HTERT RPE-1 (cell line): ENCODE results near the gene CHMP5.

Experiments used
- in situ Hi-C: fragments of 300-500 bp; cut with MboI; formaldehyde crosslinking; loops from 4 replicates; pipeline ENCODE4 v1.14.3; 2020; ENCODE audit warnings: low sequenced_read_pairs

The CHMP5 gene

DNA sequence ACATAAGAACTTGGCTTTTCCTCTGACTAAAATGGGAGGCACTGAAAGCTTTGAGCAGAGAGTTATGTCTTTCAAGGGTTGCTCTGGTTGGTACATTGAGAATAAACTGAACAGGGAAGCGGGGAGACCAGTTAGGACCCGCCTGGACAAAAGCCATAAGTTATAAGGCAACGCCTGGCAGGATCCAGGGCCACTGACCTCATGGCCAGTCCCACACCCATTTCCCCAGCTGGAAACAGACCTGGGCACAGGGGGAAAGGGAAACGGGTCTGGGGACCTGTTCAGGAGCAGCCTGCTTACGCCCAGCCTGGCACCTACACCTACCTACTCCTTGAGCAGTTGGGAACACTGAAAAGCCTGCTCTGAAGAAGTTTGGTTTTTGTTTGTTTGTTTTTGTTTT, 23.6 kb upstream of the CHMP5 start:
- in situ Hi-C loops, result loop anchor here (25.0 kb wide), 1 partner anchor 154 kb away; the partner anchor contains the start of gene SMU1

DNA sequence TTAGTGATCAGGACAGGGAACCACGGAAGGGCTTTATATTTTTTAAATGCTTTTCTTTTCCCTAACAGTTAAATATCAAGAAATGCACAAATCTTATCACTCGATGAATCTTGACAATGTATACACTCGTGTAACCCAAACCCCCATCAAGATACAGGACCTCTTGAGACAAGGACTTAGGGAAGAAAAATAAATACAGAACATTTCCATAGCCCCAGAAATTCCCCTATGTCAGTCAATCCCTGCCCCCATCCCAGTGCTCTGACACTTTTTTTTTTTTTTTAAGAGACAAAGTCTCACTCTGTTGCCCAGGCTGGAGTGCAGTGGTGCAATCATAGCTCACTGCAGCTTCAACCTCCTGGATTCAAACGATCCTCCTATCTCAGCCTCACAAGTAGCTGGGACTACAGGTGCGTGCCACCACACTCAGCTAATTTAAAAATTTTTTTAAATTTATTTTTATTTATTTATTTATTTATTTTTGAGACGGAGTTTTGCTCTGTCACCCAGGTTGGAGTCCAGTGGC, 22.2 kb upstream of the CHMP5 start:
- in situ Hi-C loops, result loop anchor here (25.0 kb wide), 1 partner anchor 155 kb away; the partner anchor contains the start of gene SMU1

- in situ Hi-C loops, result loop anchor here (25.0 kb wide), 1 partner anchor 157 kb away; the partner anchor contains the start of gene SMU1
Measured at GRCh38 chr9:33244137-33244784, 20.6 kb upstream of the CHMP5 start.

DNA sequence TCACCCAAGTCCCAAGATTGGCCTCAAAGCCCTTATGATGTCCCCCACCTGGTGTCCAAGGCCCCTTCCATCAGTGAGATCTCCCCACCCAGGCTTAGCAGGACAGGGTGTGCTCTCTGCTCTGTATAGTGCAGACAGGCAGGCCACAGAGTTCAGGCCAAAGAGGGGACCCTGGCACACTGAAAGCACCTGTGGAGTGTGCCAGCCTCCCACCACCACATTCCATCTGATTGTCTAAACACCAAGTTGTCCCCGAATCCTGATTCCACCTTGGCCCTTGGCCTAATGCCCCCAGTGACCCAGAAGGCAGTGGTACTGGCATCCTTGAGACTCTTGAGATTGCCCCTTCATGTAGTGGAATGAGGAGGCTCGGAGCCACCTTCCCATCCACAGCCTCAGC, 19.5 kb upstream of the CHMP5 start:
- in situ Hi-C loops, result loop anchor here (25.0 kb wide), 1 partner anchor 158 kb away; the partner anchor contains the start of gene SMU1

GRCh38 chr9:33246269-33246860, 18.5 kb upstream of the CHMP5 start:
- in situ Hi-C loops, result loop anchor here (25.0 kb wide), 1 partner anchor 159 kb away; the partner anchor contains the start of gene SMU1

- in situ Hi-C loops, result loop anchor here (25.0 kb wide), 1 partner anchor 161 kb away; the partner anchor contains the start of gene SMU1
Measured at GRCh38 chr9:33248606-33249005, 16.2 kb upstream of the CHMP5 start.

DNA sequence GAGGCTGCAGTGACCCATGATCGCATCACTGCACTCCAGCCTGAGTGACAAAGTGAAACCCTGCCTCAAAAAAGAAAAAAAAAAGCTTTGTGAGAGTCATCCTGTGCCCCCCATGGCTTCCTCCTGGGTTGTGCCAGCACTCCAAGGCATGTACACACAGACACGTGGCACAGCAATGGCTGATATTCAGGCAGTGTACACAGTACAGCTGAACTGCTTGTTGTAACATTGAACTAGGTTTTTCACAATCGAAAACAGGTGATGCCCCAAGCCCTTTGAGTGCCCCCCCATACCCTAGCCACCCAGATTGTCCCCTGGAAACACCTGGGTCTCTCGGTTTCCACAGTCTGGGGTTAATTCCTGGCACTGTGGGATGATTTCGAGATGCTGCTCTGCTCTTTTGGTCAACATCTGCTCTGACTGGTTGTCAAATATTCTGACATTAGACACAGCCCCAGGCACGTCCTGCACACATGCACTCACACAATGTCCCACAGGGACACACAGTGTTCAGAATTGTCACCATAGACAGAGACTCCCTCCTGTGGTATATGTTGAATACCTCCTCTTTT, 15.7 kb upstream of the CHMP5 start:
- in situ Hi-C loops, result loop anchor here (25.0 kb wide), 1 partner anchor 162 kb away; the partner anchor contains the start of gene SMU1

- in situ Hi-C loops, result loop anchor here (25.0 kb wide), 1 partner anchor 163 kb away; the partner anchor contains the start of gene SMU1
Measured at GRCh38 chr9:33249983-33250382, 14.9 kb upstream of the CHMP5 start.

DNA sequence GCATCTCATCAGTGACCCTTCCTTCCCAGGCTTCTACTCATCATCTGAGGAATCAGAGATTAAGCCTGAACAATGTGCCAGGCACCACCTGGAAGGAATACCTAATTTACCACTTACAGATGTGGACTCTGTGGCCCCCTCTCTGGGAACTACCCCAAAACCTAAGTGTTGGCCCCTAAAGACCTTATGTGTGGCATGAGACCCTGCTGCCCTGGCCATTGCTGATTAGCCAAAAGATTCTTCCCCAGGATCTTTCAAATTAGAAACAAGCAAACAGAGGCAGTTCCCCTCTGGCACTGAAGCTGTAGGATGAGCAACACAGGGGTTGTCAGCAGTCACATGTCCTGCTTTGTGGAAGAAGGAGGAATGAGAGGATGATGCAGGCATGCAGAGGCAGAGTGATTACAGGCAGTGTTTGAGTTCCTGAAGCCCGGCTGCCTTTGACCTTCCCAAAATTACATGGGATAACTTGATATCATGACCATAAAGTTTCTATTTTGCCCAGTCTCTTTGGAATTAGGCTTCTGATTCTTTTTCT, 14.3 kb upstream of the CHMP5 start:
- in situ Hi-C loops, result no loop called here

GRCh38 chr9:33254211-33254610, 10.6 kb upstream of the CHMP5 start:
- in situ Hi-C loops, result no loop called here

- in situ Hi-C loops, result no loop called here
Measured at GRCh38 chr9:33255014-33255413, 9.8 kb upstream of the CHMP5 start.

GRCh38 chr9:33255471-33255870, 9.4 kb upstream of the CHMP5 start:
- in situ Hi-C loops, result no loop called here

- in situ Hi-C loops, result no loop called here
Measured at GRCh38 chr9:33256236-33256635, 8.6 kb upstream of the CHMP5 start.

- in situ Hi-C loops, result no loop called here
Measured at GRCh38 chr9:33257276-33257675, 7.6 kb upstream of the CHMP5 start.

- in situ Hi-C loops, result no loop called here
Measured at GRCh38 chr9:33260372-33260771, 4.5 kb upstream of the CHMP5 start.

- in situ Hi-C loops, result no loop called here
Measured at GRCh38 chr9:33263131-33264002, 1.5 kb upstream of the CHMP5 start.

DNA sequence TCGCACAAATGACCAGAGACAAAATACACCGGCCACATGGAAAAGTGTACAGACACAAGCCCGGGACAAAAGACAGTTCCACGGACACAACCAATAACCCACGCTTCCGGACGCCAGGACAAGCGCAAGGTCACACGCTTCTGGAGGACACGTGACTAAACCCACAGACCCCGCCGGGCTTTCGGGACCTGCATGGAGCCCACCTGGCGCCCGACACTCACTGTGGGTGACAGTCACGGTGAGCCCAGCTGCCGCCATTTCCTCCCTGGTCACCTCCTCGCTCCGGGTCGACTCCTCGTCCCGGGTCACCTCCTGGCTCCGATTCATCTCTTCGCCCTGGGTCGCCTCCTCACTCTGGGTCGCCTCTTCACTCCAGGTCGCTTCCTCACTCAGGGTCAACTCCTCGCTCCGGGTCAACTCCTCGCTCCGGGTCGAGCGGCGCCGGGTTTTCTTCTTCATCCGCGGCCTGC, 811 bp upstream of the CHMP5 start:
- in situ Hi-C loops, result no loop called here

GRCh38 chr9:33265211-33265865, 489 bp downstream of the CHMP5 start:
- in situ Hi-C loops, result no loop called here

- in situ Hi-C loops, result no loop called here
Measured at GRCh38 chr9:33267151-33267767, 2.4 kb downstream of the CHMP5 start.
